Putamen (tissue), 1 donor: ENCODE results near the gene REN.

Source experiments
- DNase-seq: peaks from one replicate; pipeline ENCODE4 v3.0.0-alpha.2; 2016; ENCODE audit warnings: low spot score

Gene REN

GRCh38 chr1:204190212-204191211 is 24.4 kb upstream of the REN start:
- DNase-seq = no peak

- peak; percentile 77 for DNase-seq
Measured at GRCh38 chr1:204188959-204189639, 23.0 kb upstream of the REN start.

- no peak for DNase-seq
Measured at GRCh38 chr1:204186597-204186996, 20.5 kb upstream of the REN start.

- DNase-seq = no peak
Measured at GRCh38 chr1:204181116-204181515, 15.0 kb upstream of the REN start.

GRCh38 chr1:204180133-204180532 is 14.0 kb upstream of the REN start:
- no peak for DNase-seq

GRCh38 chr1:204178487-204179281 is 12.5 kb upstream of the REN start:
- no peak for DNase-seq

- DNase-seq = no peak
Measured at GRCh38 chr1:204177133-204177532, 11.0 kb upstream of the REN start.

- DNase-seq = no peak
Measured at GRCh38 chr1:204176049-204176448, 9.9 kb upstream of the REN start.

- DNase-seq = no peak
Measured at GRCh38 chr1:204174958-204175357, 8.8 kb upstream of the REN start.

GRCh38 chr1:204172404-204173029 is 6.4 kb upstream of the REN start:
- no peak for DNase-seq

- DNase-seq = no peak
Measured at GRCh38 chr1:204171751-204172178, 5.6 kb upstream of the REN start.

GRCh38 chr1:204170494-204171155 is 4.5 kb upstream of the REN start:
- no peak for DNase-seq

- no peak for DNase-seq
Measured at GRCh38 chr1:204169858-204170257, 3.7 kb upstream of the REN start.

- DNase-seq = no peak
Measured at GRCh38 chr1:204167730-204168129, 1.6 kb upstream of the REN start.

GRCh38 chr1:204162494-204163074 is 3.6 kb downstream of the REN start:
- peak; percentile 64 for DNase-seq

GRCh38 chr1:204161609-204162493 is 4.3 kb downstream of the REN start:
- no peak for DNase-seq

GRCh38 chr1:204157962-204158361 is 8.2 kb downstream of the REN start:
- DNase-seq = peak; percentile 63

GRCh38 chr1:204155881-204156280 is 10.3 kb downstream of the REN start:
- DNase-seq = no peak

GRCh38 chr1:204154568-204155255 is 11.4 kb downstream of the REN start:
- no peak for DNase-seq
